Stimulated activated memory B cell treated with anti-CD40 and anti-IgM and Interleukin-4, amounts not matched to agents 10 μg/mL and 1 μg/mL and 100 μg/mL, for 72 hours (primary cell): ENCODE measurements around the gene HHIP.

Experiments
- ATAC-seq: fragments of 150-1000 bp; cut with Tn5 transposase; 2 replicates; pipeline ENCODE4 v1.10.0; 2021
- H3K27ac Mint-ChIP-seq: one replicate; pipeline ENCODE4 v1.8.0; 2022; ENCODE audit warnings: mild to moderate bottlenecking, mixed read lengths
- H3K27me3 Mint-ChIP-seq: one replicate; pipeline ENCODE4 v1.8.0; 2022; ENCODE audit warnings: mixed read lengths
- H3K36me3 Mint-ChIP-seq: one replicate; pipeline ENCODE4 v1.8.0; 2022; ENCODE audit warnings: mixed read lengths
- H3K4me1 Mint-ChIP-seq: one replicate; pipeline ENCODE4 v1.8.0; 2022; ENCODE audit warnings: mixed read lengths
- H3K4me3 Mint-ChIP-seq: one replicate; pipeline ENCODE4 v1.8.0; 2022; ENCODE audit warnings: mild to moderate bottlenecking, moderate library complexity, mixed read lengths
- H3K9me3 Mint-ChIP-seq: one replicate; pipeline ENCODE4 v1.8.0; 2022; ENCODE audit warnings: mixed read lengths

HHIP gene, protein sequence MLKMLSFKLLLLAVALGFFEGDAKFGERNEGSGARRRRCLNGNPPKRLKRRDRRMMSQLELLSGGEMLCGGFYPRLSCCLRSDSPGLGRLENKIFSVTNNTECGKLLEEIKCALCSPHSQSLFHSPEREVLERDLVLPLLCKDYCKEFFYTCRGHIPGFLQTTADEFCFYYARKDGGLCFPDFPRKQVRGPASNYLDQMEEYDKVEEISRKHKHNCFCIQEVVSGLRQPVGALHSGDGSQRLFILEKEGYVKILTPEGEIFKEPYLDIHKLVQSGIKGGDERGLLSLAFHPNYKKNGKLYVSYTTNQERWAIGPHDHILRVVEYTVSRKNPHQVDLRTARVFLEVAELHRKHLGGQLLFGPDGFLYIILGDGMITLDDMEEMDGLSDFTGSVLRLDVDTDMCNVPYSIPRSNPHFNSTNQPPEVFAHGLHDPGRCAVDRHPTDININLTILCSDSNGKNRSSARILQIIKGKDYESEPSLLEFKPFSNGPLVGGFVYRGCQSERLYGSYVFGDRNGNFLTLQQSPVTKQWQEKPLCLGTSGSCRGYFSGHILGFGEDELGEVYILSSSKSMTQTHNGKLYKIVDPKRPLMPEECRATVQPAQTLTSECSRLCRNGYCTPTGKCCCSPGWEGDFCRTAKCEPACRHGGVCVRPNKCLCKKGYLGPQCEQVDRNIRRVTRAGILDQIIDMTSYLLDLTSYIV

DNA sequence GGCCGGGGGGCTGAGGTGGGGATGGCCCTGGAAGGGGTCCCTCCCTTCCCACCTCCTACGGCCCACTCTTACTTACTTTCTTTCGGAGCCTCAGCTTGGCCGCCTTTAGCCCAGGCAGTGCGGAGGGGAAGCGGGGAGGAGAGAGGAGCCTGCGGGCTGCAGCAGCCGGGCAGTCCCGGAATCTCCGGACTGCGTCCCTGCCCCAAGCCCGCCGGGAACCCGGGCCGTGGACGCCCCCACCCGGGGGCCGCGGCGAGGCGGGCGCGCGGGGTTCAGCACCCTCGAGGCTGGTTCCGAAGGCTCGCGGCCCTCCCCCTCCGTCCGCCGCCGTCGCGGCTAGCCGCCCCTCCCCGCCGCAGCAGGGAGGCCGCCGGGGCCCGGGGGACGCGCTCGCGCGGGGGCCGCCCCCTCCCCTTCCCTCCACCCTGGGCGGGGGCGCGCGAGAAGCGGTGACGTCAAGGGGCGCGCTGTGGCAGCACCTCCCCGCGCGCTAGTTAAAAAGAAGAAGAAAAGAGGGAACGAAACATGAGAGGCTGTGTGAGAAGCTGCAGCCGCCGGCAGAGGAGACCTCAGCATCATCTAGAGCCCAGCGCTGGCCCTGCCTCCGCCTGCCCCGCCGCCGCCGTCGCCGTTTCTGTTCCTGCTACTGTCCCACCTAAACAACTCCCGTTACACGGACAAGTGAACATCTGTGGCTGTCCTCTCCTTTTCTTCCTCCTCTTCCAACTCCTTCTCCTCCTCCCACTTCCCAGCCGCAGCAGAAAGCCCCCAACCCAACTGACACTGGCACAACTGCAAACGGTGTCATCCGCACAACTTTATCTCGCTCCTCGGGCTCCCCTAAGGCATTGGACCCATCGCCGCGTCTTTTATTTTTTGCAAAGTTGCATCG lies at the start of gene HHIP:
Gene HHIP (plus strand): TSS at position 526 of the 892 bp plus-strand sequence. CDS start 520 bp downstream, outside the sequence.
- peak; percentile 55 for ATAC-seq
- H3K4me1 Mint-ChIP-seq, result peaks cover 15% of the 10 kb centered on the region

DNA sequence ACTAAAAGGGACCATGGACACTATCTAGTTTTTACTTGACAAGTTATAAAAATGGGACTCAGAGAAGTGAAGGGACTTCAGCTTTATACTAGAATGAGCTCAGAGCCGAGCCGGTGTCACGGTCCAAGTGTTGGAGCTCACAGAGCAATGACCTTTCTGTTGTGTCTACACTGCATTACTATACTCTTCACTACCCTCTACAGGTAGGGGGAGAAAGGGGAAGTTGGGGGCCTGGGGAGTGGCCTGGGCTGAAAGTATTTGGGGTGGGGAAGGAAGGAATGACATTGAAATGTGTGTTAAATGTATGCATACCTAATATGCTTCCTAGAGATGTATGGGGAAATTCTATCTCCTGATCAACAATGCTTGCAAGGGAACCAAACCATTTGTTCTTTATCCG lies 48.8 kb upstream of the HHIP start:
- Mint-ChIP-seq H3K9me3 (peaks cover 9% of the 10 kb centered on the region), H3K36me3 (no peaks in the 10 kb centered on the region), H3K4me3 (no peak overlapping the region), H3K4me1 (no peaks in the 10 kb centered on the region), H3K27me3 (no peaks in the 10 kb centered on the region), H3K27ac (no peak overlapping the region)
- ATAC-seq, result no peak

More for the DNA sequence above, at the start of gene HHIP:
- H3K4me3 Mint-ChIP-seq, result peak within 1 kb of the TSS; percentile 63
- no peak within 1 kb of the TSS for H3K27ac Mint-ChIP-seq
- H3K9me3 Mint-ChIP-seq, result peaks cover 4% of the 10 kb centered on the region
- peaks cover 48% of the 10 kb centered on the region for H3K27me3 Mint-ChIP-seq
- no peaks in the 10 kb centered on the region for H3K36me3 Mint-ChIP-seq

DNA sequence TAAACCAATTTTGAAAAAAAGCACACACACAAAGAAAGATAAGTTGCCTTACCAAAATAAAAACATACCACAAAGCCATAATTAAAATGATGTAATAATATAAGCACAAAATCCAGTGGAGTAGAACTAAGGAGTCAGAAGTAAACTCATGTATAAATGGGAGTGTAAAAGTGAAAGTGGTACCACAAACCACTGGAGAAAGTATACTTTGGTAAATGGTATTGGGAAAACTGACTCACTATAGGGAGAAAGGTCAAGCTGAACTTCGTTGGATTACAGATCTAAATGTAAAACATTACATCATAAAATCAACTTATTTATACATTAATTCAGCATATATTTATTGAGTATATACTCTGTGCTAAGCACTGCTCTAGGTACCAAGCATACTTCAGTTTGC lies 46.3 kb upstream of the HHIP start:
- peaks cover 9% of the 10 kb centered on the region for H3K9me3 Mint-ChIP-seq
- ATAC-seq, result no peak

DNA sequence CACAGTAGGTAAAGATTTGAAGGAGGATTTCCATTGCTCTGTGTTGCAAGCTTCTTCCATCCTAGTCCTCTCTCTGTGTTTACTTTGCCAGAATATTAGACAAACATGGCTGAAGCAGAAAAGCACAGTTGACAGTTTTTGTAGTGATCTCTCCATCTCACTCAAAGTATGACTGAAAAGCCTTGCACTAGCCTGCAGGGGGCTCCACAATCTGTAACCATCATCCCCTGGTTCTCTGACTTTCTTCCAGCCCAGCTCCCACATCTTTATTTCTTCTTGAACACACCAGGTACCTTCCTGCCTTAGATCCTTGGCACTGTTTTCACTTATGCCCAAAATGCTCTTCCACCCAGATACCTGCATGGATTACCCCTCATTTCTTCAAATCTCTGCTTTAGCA lies 34.1 kb upstream of the HHIP start:
- H3K4me1 Mint-ChIP-seq, result no peaks in the 10 kb centered on the region
- peaks cover 6% of the 10 kb centered on the region for H3K9me3 Mint-ChIP-seq
- ATAC-seq, result no peak

More for the DNA sequence above, 46.3 kb upstream of the HHIP start:
- no peaks in the 10 kb centered on the region for H3K36me3 Mint-ChIP-seq
- no peak overlapping the region for H3K4me3 Mint-ChIP-seq
- no peaks in the 10 kb centered on the region for H3K27me3 Mint-ChIP-seq
- no peaks in the 10 kb centered on the region for H3K4me1 Mint-ChIP-seq
- H3K27ac Mint-ChIP-seq, result no peak overlapping the region

DNA sequence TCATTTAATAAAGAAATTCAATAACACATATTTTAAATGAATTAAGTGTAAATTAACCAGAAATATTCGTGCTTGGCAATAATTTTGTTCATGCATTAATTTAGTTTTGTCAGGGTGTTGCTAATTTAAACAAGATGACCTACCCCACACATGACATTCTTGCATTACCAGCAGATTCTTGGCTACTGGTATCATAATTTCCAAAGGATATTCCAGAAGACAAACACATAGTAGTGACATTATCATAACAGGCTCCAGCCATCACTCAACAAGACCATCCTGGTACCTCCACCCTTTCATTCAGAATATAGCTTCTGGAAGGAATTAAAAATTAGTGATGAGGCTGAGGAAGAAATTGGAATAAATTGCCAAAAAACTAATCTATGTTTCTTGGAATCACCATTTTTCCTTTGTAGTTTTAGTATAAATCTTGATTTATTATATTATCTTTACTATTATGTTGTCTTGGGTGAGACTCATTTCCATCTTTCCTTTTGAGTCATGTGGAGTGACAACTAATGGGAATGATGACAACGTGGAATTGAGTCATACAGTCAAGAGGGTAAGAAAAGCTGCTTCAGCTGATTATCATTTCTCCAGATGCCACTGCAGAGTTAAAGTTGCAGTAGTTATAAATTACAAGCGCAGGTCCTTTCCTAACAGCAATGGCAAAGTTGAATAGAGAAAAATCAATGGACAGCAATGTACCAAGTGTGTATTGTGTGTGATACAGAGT lies 30.9 kb upstream of the HHIP start:
- Mint-ChIP-seq H3K27ac (no peak overlapping the region), H3K4me1 (no peaks in the 10 kb centered on the region), H3K36me3 (no peaks in the 10 kb centered on the region)

More for the DNA sequence above, 34.1 kb upstream of the HHIP start:
- H3K4me3 Mint-ChIP-seq, result no peak overlapping the region
- H3K27me3 Mint-ChIP-seq, result no peaks in the 10 kb centered on the region
- no peak overlapping the region for H3K27ac Mint-ChIP-seq
- no peaks in the 10 kb centered on the region for H3K36me3 Mint-ChIP-seq

DNA sequence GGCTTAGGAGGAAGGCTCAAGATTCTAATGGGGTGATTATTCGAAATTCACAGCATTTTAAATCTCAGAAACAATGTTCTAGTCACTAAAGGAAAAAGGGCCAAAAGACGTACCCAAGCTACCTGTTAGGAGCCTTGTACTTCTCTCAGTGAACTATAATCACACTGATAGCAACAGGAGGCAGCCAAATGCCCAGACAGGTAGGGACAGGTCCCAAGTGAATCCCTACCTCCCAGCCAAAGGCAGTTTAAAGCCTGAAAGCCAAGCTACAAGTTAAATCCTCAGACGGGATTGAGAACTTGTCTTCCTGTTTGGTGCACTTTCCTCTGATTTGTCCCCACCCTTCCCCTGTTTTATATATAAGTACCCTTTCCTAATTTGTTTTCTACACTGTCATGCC lies 24.3 kb upstream of the HHIP start:
- ATAC-seq, result no peak
- no peak overlapping the region for H3K27ac Mint-ChIP-seq
- H3K36me3 Mint-ChIP-seq, result no peaks in the 10 kb centered on the region
- no peaks in the 10 kb centered on the region for H3K4me1 Mint-ChIP-seq
- no peaks in the 10 kb centered on the region for H3K27me3 Mint-ChIP-seq
- H3K4me3 Mint-ChIP-seq, result no peak overlapping the region
- no peaks in the 10 kb centered on the region for H3K9me3 Mint-ChIP-seq

More for the DNA sequence above, 30.9 kb upstream of the HHIP start:
- ATAC-seq, result no peak
- no peaks in the 10 kb centered on the region for H3K27me3 Mint-ChIP-seq
- H3K9me3 Mint-ChIP-seq, result no peaks in the 10 kb centered on the region
- no peak overlapping the region for H3K4me3 Mint-ChIP-seq

DNA sequence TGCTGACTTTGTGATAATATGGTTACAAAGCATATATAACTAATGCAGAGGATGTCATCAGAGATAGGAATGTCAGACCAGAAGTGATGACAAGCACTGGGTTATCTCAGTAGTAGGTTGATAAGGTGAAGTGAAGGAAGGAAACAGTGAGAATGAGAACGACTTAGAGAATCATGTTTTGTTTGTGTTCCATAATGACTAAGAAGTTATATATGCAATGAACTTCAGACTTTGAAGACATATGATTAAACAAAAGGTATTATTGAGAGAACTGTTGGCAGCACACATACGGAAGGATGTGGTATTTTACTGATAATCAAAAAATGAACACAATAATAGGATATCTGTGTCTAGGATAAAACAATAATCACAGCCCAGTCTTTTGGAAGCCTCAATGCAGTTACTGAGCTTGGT lies 18.3 kb upstream of the HHIP start:
- Mint-ChIP-seq H3K27ac (no peak overlapping the region), H3K27me3 (no peaks in the 10 kb centered on the region), H3K9me3 (no peaks in the 10 kb centered on the region), H3K4me3 (no peak overlapping the region), H3K36me3 (no peaks in the 10 kb centered on the region), H3K4me1 (no peaks in the 10 kb centered on the region)
- no peak for ATAC-seq

DNA sequence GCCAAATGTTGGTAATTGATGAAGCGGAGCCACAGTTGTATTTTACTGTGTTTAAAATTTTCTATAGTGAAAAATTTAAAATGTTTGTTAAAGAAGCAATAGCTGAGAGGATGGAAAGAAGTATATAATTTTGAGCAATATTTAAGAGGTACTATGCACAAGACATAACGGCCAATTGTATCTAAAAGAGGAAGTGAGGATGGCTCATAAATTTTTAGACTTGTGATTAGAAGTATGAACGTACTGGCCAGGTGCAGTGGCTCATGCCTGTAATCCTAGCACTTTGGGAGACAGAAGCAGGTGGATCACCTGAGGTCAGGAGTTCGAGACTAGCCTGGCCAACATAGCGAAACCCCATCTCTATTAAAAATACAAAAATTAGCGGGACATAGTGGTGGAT lies 12.7 kb upstream of the HHIP start:
- no peak overlapping the region for H3K4me3 Mint-ChIP-seq
- H3K9me3 Mint-ChIP-seq, result peaks cover 3% of the 10 kb centered on the region
- ATAC-seq, result no peak

DNA sequence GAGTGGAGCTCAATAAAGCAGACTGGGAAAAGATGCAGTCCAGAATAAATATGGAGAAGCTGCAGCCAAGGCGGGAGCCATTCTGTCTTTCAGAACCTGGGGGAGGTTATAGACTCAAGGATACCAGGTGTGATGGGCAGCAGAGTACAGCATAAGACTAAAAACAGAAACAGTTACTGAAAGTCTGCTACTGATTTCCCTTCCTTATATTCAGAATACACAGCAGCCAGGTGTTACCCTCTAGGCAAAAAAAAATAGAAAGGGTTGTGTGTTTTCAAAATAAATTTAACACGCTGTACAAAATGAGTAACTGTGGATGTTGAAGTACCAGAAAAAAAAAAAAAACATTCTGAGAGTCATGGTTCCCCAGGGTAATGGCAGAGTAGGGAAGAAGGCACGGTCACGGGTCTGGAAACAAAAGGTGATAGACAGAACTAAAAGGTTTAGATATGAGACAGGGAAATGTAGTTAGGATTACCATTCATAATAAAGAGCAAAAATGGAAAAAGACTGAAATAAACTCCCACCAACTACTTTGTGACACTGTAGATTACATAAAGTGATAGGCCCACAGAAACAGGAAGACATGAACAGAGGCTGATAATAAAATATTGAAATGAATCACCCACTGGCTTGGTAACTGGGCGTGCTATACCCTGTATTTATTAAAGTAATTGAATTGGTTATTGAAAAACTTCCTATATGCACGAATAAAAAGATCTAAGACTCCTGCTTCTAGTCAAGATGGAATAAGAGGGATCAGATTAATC lies 10.8 kb upstream of the HHIP start:
- Mint-ChIP-seq H3K4me1 (no peaks in the 10 kb centered on the region), H3K4me3 (no peak overlapping the region), H3K27ac (no peak overlapping the region), H3K9me3 (peaks cover 8% of the 10 kb centered on the region), H3K27me3 (peaks cover 17% of the 10 kb centered on the region), H3K36me3 (no peaks in the 10 kb centered on the region)
- peak; percentile 39 for ATAC-seq

More for the DNA sequence above, 12.7 kb upstream of the HHIP start:
- Mint-ChIP-seq H3K27me3 (peaks cover 17% of the 10 kb centered on the region), H3K4me1 (no peaks in the 10 kb centered on the region), H3K36me3 (no peaks in the 10 kb centered on the region), H3K27ac (no peak overlapping the region)

DNA sequence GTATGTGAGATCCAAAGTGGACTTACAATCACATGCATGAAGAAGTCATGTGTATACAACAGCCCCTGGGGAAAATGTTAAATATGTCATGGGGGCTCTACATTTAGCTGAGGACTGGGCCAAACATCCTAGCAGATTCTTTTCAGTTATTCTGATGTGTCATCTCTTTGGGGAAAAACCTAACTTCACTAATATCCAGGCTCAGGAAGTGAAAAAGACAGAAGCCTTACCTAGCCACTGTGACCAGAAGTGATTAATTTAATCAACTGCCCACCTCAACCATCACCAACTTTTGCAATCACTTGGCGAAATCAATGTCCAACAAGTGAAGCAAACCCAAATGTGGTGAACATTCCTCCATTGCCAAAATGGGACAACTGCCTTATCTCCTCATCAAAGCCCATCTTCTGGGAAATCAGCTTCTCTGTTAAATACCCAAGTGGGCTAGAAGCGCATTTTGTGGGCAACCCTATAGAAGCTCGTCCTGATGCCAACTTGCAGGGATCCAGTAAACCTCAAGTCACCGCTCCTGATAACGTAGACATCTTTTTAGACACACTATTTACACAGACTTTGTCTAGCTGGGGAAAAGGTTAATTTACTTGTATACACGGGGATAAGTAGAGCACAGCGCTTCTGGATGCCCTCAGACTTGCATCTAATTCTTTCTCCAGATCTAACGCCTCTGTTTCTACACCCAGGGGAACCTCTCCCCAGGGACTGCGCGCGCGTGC lies 1.4 kb upstream of the HHIP start:
- ATAC-seq, result no peak
- Mint-ChIP-seq H3K27ac (no peak overlapping the region), H3K4me1 (peaks cover 15% of the 10 kb centered on the region), H3K27me3 (peaks cover 50% of the 10 kb centered on the region), H3K4me3 (no peak overlapping the region), H3K9me3 (peaks cover 9% of the 10 kb centered on the region), H3K36me3 (no peaks in the 10 kb centered on the region)

DNA sequence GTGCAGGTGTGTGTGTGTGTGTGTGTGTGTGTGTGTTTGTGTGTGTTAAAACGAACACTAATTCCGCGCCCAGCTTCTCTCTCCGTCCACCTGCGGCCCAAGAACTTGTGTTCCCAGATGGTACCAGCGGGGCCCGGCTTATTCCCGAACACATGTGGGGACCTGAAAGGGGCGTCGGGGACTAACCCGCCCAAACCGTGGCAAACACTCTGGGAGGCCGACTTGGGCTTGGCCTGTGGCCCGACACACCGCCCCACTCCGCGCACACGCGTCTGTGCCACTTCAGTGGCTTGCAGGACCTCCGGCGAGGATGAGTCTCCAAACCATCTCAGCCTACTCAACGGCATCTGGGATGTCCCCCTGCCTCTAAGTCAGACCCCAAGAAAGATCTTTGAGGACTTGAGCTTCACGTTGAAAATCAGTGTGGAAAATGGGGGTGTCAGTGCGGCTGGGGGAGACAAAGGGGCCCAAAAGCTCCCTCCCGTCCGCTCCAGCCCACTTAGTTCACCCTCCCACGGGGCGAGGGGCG lies 790 bp upstream of the HHIP start:
- Mint-ChIP-seq H3K9me3 (peaks cover 6% of the 10 kb centered on the region), H3K27ac (no peak overlapping the region), H3K36me3 (no peaks in the 10 kb centered on the region), H3K27me3 (peaks cover 50% of the 10 kb centered on the region), H3K4me1 (peaks cover 15% of the 10 kb centered on the region), H3K4me3 (no peak overlapping the region)
- no peak for ATAC-seq

DNA sequence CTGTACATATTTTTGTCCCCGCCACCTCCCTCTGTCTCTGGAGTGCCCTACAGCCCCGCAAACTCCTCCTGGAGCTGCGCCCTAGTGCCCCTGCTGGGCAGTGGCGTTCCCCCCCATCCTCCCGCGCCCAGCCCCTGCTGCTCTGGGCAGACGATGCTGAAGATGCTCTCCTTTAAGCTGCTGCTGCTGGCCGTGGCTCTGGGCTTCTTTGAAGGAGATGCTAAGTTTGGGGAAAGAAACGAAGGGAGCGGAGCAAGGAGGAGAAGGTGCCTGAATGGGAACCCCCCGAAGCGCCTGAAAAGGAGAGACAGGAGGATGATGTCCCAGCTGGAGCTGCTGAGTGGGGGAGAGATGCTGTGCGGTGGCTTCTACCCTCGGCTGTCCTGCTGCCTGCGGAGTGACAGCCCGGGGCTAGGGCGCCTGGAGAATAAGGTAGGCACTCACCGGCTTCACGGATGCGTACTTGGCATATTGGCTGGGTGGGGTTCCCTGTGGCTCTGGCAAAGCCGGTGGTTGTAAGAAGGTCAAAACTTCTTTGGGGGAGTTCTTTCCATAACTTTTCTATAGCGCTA lies 653 bp downstream of the HHIP start:
- no peak overlapping the region for H3K27ac Mint-ChIP-seq
- H3K4me3 Mint-ChIP-seq, result peak overlapping the region; percentile 63
- peaks cover 15% of the 10 kb centered on the region for H3K4me1 Mint-ChIP-seq
- ATAC-seq, result no peak
- H3K36me3 Mint-ChIP-seq, result no peaks in the 10 kb centered on the region
- H3K9me3 Mint-ChIP-seq, result no peaks in the 10 kb centered on the region
- H3K27me3 Mint-ChIP-seq, result peaks cover 40% of the 10 kb centered on the region

DNA sequence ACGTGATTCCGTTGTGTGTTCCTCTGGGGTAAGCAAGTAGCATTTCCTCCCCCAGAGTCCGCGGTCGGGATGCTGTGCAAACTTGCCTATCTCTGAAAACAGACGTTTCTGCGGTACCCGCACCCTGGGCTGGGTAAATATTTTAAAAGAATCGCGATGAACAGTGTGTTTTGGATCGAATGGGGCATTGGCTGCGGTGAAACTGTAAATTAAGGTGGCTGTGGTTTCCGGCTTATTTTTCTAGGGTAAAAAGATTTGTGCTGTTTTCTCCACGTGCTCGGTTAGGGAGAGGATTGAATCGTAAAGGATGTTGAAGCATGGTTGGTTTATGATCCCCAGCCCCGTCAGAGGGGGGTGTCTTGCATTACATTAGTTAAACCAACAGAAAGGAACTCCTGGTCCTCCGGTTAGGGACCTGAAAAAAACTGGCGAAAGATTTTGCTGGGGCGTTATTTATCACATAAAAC lies 1.2 kb downstream of the HHIP start:
- peaks cover 40% of the 10 kb centered on the region for H3K27me3 Mint-ChIP-seq
- ATAC-seq, result no peak
- H3K9me3 Mint-ChIP-seq, result no peaks in the 10 kb centered on the region
- H3K36me3 Mint-ChIP-seq, result no peaks in the 10 kb centered on the region
- H3K4me3 Mint-ChIP-seq, result no peak overlapping the region
- no peak overlapping the region for H3K27ac Mint-ChIP-seq
- peaks cover 15% of the 10 kb centered on the region for H3K4me1 Mint-ChIP-seq
